Neural cell (in vitro differentiated cells): ENCODE results near the gene CPOX. TPM values are rescaled to one million over a fixed set of nuclear protein-coding genes. Genes with fewer than 3 reads are reported as not detected.

ENCODE experiments used
- H2AFZ ChIP-seq: fragments of 200-600, 300-800 bp; sonication (generic), shearing (Covaris generic); 2 replicates; pipeline ENCODE4 v1.6.0; 2014; ENCODE audit warnings: low read depth, mild to moderate bottlenecking, antibody characterized with exemption, low read length, moderate library complexity
- H3F3A ChIP-seq: fragments of 200-600 bp; shearing (Covaris generic); 2 replicates; pipeline ENCODE4 v1.6.1; 2016; ENCODE audit warnings: mild to moderate bottlenecking, moderate library complexity, mixed read lengths, antibody characterized with exemption, low read length; ENCODE audit not compliant: insufficient read depth, poor library complexity, severe bottlenecking
- H3K27ac ChIP-seq: fragments of 200-600, 300-800 bp; sonication (generic), shearing (Covaris generic); 2 replicates; pipeline ENCODE4 v1.5.1; 2014; ENCODE audit warnings: mild to moderate bottlenecking, low read length, moderate library complexity
- H3K27me3 ChIP-seq: fragments of 300-800, 200-600 bp; sonication (generic), shearing (Covaris generic); 2 replicates; pipeline ENCODE4 v1.6.0; 2014; ENCODE audit warnings: mild to moderate bottlenecking, low read depth, low read length, moderate library complexity; ENCODE audit not compliant: insufficient read depth
- H3K36me3 ChIP-seq: fragments of 300-800, 200-600 bp; sonication (generic), shearing (Covaris generic); 2 replicates; pipeline ENCODE4 v1.5.1; 2014; ENCODE audit warnings: mild to moderate bottlenecking, antibody characterized with exemption, low read length, moderate library complexity; ENCODE audit not compliant: insufficient read depth
- H3K4me2 ChIP-seq: fragments of 300-800, 200-600 bp; sonication (generic), shearing (Covaris generic); 2 replicates; pipeline ENCODE4 v1.6.0; 2014; ENCODE audit warnings: mild to moderate bottlenecking, low read length
- H3K4me3 ChIP-seq: fragments of 300-800, 200-600 bp; sonication (generic), shearing (Covaris generic); 2 replicates; pipeline ENCODE4 v1.5.1; 2014; ENCODE audit warnings: mild to moderate bottlenecking, low read length, moderate library complexity
- H3K79me2 ChIP-seq: fragments of 200-600 bp; shearing (Covaris generic); replicated peaks from 2 replicates; pipeline ENCODE4 v1.6.0; 2014; ENCODE audit warnings: mild to moderate bottlenecking, low read length, moderate library complexity; ENCODE audit not compliant: insufficient read depth
- H3K9ac ChIP-seq: fragments of 300-800, 200-600 bp; sonication (generic), shearing (Covaris generic); 2 replicates; pipeline ENCODE4 v1.6.1; 2016; ENCODE audit warnings: mild to moderate bottlenecking, low read length, mixed read lengths
- H3K9me2 ChIP-seq: fragments of 200-600 bp; shearing (Covaris generic); 2 replicates; pipeline ENCODE4 v1.6.1; 2016; ENCODE audit warnings: mild to moderate bottlenecking, low read length, mixed read lengths; ENCODE audit not compliant: insufficient read depth
- H3K9me3 ChIP-seq: fragments of 200-600, 300-800 bp; sonication (generic), shearing (Covaris generic); 2 replicates; pipeline ENCODE4 v1.6.1; 2016; ENCODE audit warnings: mild to moderate bottlenecking, mixed run types, low read length, moderate library complexity, mixed read lengths
- H4K20me1 ChIP-seq: fragments of 200-600 bp; shearing (Covaris generic); 2 replicates; pipeline ENCODE4 v1.6.1; 2016; ENCODE audit warnings: mild to moderate bottlenecking, mixed run types; ENCODE audit not compliant: insufficient read depth
- CTCF ChIP-seq: fragments of 450-650 bp; IDR thresholded peaks from 2 replicates; pipeline ENCODE4 v1.5.1; 2014; ENCODE audit warnings: antibody characterized with exemption, mild to moderate bottlenecking, moderate library complexity; ENCODE audit not compliant: poor library complexity, severe bottlenecking
- EP300 ChIP-seq: fragments of 450-650 bp; conservative IDR thresholded peaks from 2 replicates; pipeline ENCODE4 v1.6.1; 2014; ENCODE audit warnings: antibody characterized with exemption, mild to moderate bottlenecking, moderate library complexity; ENCODE audit not compliant: poor library complexity, severe bottlenecking
- EZH2 ChIP-seq: fragments of 200-600, 300-800 bp; shearing (Covaris generic), sonication (generic); IDR thresholded peaks from 2 replicates; pipeline ENCODE4 v1.6.1; 2014; ENCODE audit warnings: antibody characterized with exemption, low read length, borderline replicate concordance, mild to moderate bottlenecking; ENCODE audit not compliant: insufficient read depth, poor library complexity, severe bottlenecking
- MXI1 ChIP-seq: fragments of 450-650 bp; conservative IDR thresholded peaks from 2 replicates; pipeline ENCODE4 v1.6.1; 2014; ENCODE audit warnings: antibody characterized with exemption, mild to moderate bottlenecking; ENCODE audit not compliant: poor library complexity, severe bottlenecking
- POLR2AphosphoS5 ChIP-seq: IDR thresholded peaks from 2 replicates; pipeline ENCODE4 v1.6.1; 2012
- RAD21 ChIP-seq: fragments of 450-650 bp; conservative IDR thresholded peaks from 2 replicates; pipeline ENCODE4 v1.6.1; 2014; ENCODE audit warnings: antibody characterized with exemption, mild to moderate bottlenecking, moderate library complexity
- REST ChIP-seq: IDR thresholded peaks from 2 replicates; pipeline ENCODE4 v1.6.1; 2012; ENCODE audit warnings: borderline replicate concordance
- SMC3 ChIP-seq: fragments of 450-650 bp; conservative IDR thresholded peaks from 2 replicates; pipeline ENCODE4 v1.6.1; 2014; ENCODE audit warnings: antibody characterized with exemption, mild to moderate bottlenecking, moderate library complexity; ENCODE audit not compliant: poor library complexity
- TAF1 ChIP-seq: IDR thresholded peaks from 2 replicates; pipeline ENCODE4 v1.6.1; 2012; ENCODE audit warnings: low read depth
- polyA plus RNA-seq: library from polyadenylated mRNA; depleted of rRNA; stranded (reverse); fragments of >200 nt; gene quantifications from 2 replicates; pipeline ENCODE4 v1.2.3, GENCODE V29; 2014

The CPOX gene
- polyA plus RNA-seq, 1 donor from 2014 or later: 37.4 TPM

DNA sequence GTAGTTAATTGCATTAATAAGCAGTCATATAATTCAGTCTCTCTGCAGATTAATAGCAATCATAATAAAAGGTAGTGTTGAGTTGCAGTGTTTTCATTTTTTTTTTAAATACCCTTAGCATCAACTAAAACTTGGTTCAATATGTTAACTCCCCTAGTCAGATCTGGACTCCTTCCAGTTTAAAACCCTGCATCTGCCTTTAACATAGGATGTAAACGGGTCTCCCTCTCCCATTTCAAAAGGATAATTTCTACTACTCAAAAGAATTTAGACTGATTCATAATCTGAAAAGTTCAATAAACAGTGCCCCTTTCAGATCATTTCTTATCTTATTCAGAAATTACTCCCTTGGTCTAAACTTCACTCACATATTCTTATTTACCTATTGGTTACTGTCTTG is 11.4 kb downstream of the CPOX start:
- Histone ChIP-seq H3K4me2 (no peak overlapping the region), H3K9ac (no peak overlapping the region), H3K79me2 (no peaks in the 10 kb centered on the region), H3F3A (no peaks in the 10 kb centered on the region), H3K36me3 (peaks cover 16% of the 10 kb centered on the region), H3K9me3 (no peaks in the 10 kb centered on the region), H3K27me3 (no peaks in the 10 kb centered on the region), H3K4me3 (no peak overlapping the region), H3K9me2 (no peaks in the 10 kb centered on the region), H4K20me1 (no peaks in the 10 kb centered on the region), H3K27ac (no peak overlapping the region), H2AFZ (no peak overlapping the region)
- no peak for TF ChIP-seq EP300
- TF ChIP-seq REST: no peak
- TF ChIP-seq TAF1: no peak
- TF ChIP-seq SMC3: no peak
- TF ChIP-seq EZH2: no peak
- no peak for TF ChIP-seq POLR2AphosphoS5
- no peak for TF ChIP-seq MXI1
- no peak for TF ChIP-seq RAD21
- no peak for TF ChIP-seq CTCF

GRCh38 chr3:98581474-98581873 is 11.9 kb downstream of the CPOX start:
- TF ChIP-seq SMC3: no peak
- TF ChIP-seq CTCF: no peak
- TF ChIP-seq EZH2: no peak
- no peak for TF ChIP-seq POLR2AphosphoS5
- no peak for TF ChIP-seq REST
- no peak for TF ChIP-seq RAD21
- no peak for TF ChIP-seq EP300
- no peak for TF ChIP-seq TAF1
- no peak for TF ChIP-seq MXI1
- no peak overlapping the region for H3K27ac ChIP-seq
- no peaks in the 10 kb centered on the region for H3K9me3 ChIP-seq
- H3K36me3 ChIP-seq: peaks cover 16% of the 10 kb centered on the region
- no peak overlapping the region for H3K9ac ChIP-seq
- H2AFZ ChIP-seq: no peak overlapping the region
- H3K79me2 ChIP-seq: no peaks in the 10 kb centered on the region
- H3K9me2 ChIP-seq: no peaks in the 10 kb centered on the region
- no peak overlapping the region for H3K4me3 ChIP-seq
- H3K4me2 ChIP-seq: no peak overlapping the region
- no peaks in the 10 kb centered on the region for H4K20me1 ChIP-seq
- no peaks in the 10 kb centered on the region for H3K27me3 ChIP-seq
- no peaks in the 10 kb centered on the region for H3F3A ChIP-seq
